Peyer's patch (tissue), 4 donors: Measurements from ENCODE around the gene ARNT2. TPM values are rescaled to one million over a fixed set of nuclear protein-coding genes. Genes with fewer than 3 reads are reported as not detected.

ENCODE experiments used
- DNase-seq, 3 donors: peaks; one replicate each; pipeline ENCODE4 v3.0.0-alpha.2; 2017 to 2019
- H3K27ac ChIP-seq, 4 donors: fragments of 200-600 bp; sonication (generic); one replicate each; pipeline ENCODE4 v1.5.1; 2016 to 2019
- H3K27me3 ChIP-seq, 2 donors: fragments of 200-600 bp; sonication (generic); one replicate each; pipeline ENCODE4 v1.5.1; 2019
- H3K36me3 ChIP-seq, 3 donors: fragments of 200-600 bp; sonication (generic); one replicate each; pipeline ENCODE4 v1.5.1; 2016 to 2019
- H3K4me1 ChIP-seq, 4 donors: fragments of 200-600 bp; sonication (generic); one replicate each; pipeline ENCODE4 v1.5.1; 2016 to 2019
- H3K4me3 ChIP-seq, 4 donors: fragments of 200-600 bp; sonication (generic); 1 replicate in 3 of 4; 2 replicates in 1 of 4; pipeline ENCODE4 v1.5.1; 2016 to 2019; ENCODE audit warnings: mild to moderate bottlenecking in 1 of 4
- H3K9me3 ChIP-seq, 4 donors: fragments of 200-600 bp; sonication (generic); one replicate each; pipeline ENCODE4 v1.5.1; 2016 to 2019; ENCODE audit warnings: mild to moderate bottlenecking in 1 of 4
- CTCF ChIP-seq, 6 experiments: fragments of 450-650 bp in 4 of 6; fragments of 200-600 bp in 2 of 6; sonication (generic) in 1 of 6; IDR thresholded peaks; one replicate each; pipeline ENCODE4 v1.5.1; 2017 to 2019; ENCODE audit warnings: antibody characterized with exemption in 6 of 6, mild to moderate bottlenecking in 3 of 6, moderate library complexity in 1 of 6
- POLR2A ChIP-seq, 2 donors: fragments of 450-650 bp; IDR thresholded peaks; one replicate each; pipeline ENCODE4 v1.5.1; 2017; ENCODE audit warnings: antibody characterized with exemption in 2 of 2, mild to moderate bottlenecking in 2 of 2, moderate library complexity in 2 of 2
- total RNA-seq, 4 donors: library from RNA; depleted of rRNA; stranded (reverse); fragments of >200 nt; gene quantifications; one replicate each; pipeline ENCODE4 v1.1.0, GENCODE V29; 2016

ARNT2 gene
- total RNA-seq, 4 donors from 2014 or later = 2.5 to 10.3 (median 4.5) TPM

DNA sequence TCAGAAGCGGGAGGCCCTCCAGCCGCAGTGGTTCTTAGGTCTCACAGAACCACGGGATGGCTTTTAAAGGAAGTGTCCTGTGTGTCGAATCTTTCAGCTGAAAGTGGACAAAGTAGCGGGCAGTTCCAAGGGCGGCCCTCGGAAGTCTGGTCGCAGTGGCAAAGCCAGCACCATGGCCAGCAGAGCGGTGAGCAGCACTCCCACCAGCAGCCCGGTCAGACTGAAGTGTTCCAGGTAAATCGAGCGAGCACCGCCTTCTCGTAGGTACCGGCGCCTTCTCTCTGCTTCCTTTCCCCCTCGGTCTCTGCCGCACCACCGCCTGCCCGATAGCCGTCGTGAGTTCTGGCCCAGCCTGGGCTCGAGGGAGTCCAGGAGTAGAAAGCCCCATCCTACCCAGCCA is 187.3 kb downstream of the ARNT2 start:
- H3K4me3 ChIP-seq = no peak overlapping the region
- TF ChIP-seq CTCF (IDR thresholded peaks at IDR 0.05) (no peak), POLR2A (IDR thresholded peaks at IDR 0.05) (no peak)
- H3K9me3 ChIP-seq = no peaks in the 10 kb centered on the region
- H3K27ac ChIP-seq = no peak overlapping the region
- no peaks in the 10 kb centered on the region for H3K27me3 ChIP-seq
- no peaks in the 10 kb centered on the region for H3K4me1 ChIP-seq
- no peaks in the 10 kb centered on the region for H3K36me3 ChIP-seq
- DNase-seq = peak in 1 of 3 donors; percentile 29

- TF ChIP-seq CTCF (IDR thresholded peaks at IDR 0.05) = no peak
- Histone ChIP-seq H3K9me3 (no peaks in the 10 kb centered on the region), H3K4me1 (no peaks in the 10 kb centered on the region), H3K36me3 (no peaks in the 10 kb centered on the region), H3K27me3 (no peaks in the 10 kb centered on the region), H3K27ac (no peak overlapping the region), H3K4me3 (no peak overlapping the region)
- peak in 1 of 3 donors; percentile 26 for DNase-seq
Observed at GRCh38 chr15:80591938-80592825, 188.0 kb downstream of the ARNT2 start.

DNA sequence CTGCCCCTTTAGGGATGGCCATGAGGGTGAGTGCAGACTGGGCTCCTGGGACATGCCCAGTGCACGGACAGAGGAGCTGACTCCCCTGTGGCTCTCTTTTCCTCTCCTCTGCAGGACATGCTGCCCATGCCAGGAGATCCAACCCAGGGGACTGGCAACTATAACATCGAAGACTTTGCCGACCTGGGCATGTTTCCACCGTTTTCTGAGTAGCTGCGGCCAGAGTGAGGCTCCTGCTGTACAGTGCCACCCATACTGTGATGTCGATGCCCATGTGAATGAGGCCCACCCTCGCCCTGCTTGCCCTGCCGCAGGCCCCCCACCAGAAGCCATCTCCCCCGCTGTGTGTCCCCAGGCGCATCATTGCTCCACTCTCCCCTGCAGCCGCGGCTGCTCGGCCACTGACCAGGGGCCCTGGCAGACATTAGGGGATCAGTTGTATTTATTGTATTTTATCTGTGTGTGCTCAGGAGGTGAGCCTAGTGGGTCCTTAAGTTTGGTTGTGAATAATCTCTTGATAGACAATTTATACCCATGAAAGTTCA is 189.4 kb downstream of the ARNT2 start:
- Histone ChIP-seq H3K4me3 (no peak overlapping the region), H3K4me1 (no peaks in the 10 kb centered on the region), H3K9me3 (no peaks in the 10 kb centered on the region), H3K27ac (no peak overlapping the region), H3K27me3 (no peaks in the 10 kb centered on the region), H3K36me3 (no peaks in the 10 kb centered on the region)
- TF ChIP-seq POLR2A (IDR thresholded peaks at IDR 0.05) = no peak
- TF ChIP-seq CTCF (IDR thresholded peaks at IDR 0.05) = no peak
- DNase-seq = peak in 1 of 3 donors; percentile 40

GRCh38 chr15:80594091-80594889 is 190.1 kb downstream of the ARNT2 start:
- Histone ChIP-seq H3K27me3 (no peaks in the 10 kb centered on the region), H3K27ac (no peak overlapping the region), H3K4me1 (no peaks in the 10 kb centered on the region), H3K4me3 (no peak overlapping the region), H3K36me3 (no peaks in the 10 kb centered on the region), H3K9me3 (no peaks in the 10 kb centered on the region)
- peak in 1 of 3 donors; percentile 32 for DNase-seq
- TF ChIP-seq CTCF (IDR thresholded peaks at IDR 0.05) = no peak
- no peak for TF ChIP-seq POLR2A (IDR thresholded peaks at IDR 0.05)

GRCh38 chr15:80595396-80595795 is 191.2 kb downstream of the ARNT2 start:
- TF ChIP-seq CTCF (IDR thresholded peaks at IDR 0.05) = no peak
- no peak overlapping the region for H3K4me3 ChIP-seq
- no peaks in the 10 kb centered on the region for H3K27me3 ChIP-seq
- H3K4me1 ChIP-seq = no peaks in the 10 kb centered on the region
- DNase-seq = peak in 1 of 3 donors; percentile 42
- no peaks in the 10 kb centered on the region for H3K36me3 ChIP-seq
- H3K9me3 ChIP-seq = no peaks in the 10 kb centered on the region
- H3K27ac ChIP-seq = no peak overlapping the region
